ENCODE measurements around the gene FYCO1. TPM values are rescaled to one million over a fixed set of nuclear protein-coding genes. Genes with fewer than 3 reads are reported as not detected.

FYCO1 gene
- polyA plus RNA-seq, 2 of the 4 experiments (the other 2 are of a cell fraction) = 3.7 to 4.4 TPM

- TF ChIP-seq USF2 (IDR thresholded peaks at IDR 0.05) (no peak), RNF2 (IDR thresholded peaks at IDR 0.05; ENCODE audit: borderline replicate concordance, low read depth) (no peak), TP53 (CRISPR knock-in tag; IDR thresholded peaks at IDR 0.05) (no peak), ZFP36 (IDR thresholded peaks at IDR 0.05; ENCODE audit: borderline replicate concordance, partially characterized antibody) (no peak), FOSL2 (IDR thresholded peaks at IDR 0.05) (no peak), FOSL2 (CRISPR knock-in tag; IDR thresholded peaks at IDR 0.05) (no peak)
- TF ChIP-seq, protein P1, sequence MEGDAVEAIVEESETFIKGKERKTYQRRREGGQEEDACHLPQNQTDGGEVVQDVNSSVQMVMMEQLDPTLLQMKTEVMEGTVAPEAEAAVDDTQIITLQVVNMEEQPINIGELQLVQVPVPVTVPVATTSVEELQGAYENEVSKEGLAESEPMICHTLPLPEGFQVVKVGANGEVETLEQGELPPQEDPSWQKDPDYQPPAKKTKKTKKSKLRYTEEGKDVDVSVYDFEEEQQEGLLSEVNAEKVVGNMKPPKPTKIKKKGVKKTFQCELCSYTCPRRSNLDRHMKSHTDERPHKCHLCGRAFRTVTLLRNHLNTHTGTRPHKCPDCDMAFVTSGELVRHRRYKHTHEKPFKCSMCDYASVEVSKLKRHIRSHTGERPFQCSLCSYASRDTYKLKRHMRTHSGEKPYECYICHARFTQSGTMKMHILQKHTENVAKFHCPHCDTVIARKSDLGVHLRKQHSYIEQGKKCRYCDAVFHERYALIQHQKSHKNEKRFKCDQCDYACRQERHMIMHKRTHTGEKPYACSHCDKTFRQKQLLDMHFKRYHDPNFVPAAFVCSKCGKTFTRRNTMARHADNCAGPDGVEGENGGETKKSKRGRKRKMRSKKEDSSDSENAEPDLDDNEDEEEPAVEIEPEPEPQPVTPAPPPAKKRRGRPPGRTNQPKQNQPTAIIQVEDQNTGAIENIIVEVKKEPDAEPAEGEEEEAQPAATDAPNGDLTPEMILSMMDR (IDR thresholded peaks at IDR 0.05) = no peak
Measured at GRCh38 chr3:45906681-45907407, 88.8 kb downstream of the FYCO1 start (continued).

GRCh38 chr3:45905755-45906154, 89.9 kb downstream of the FYCO1 start:
- ATAC-seq (no peak), FAIRE-seq (no peak), DNase-seq (ENCODE audit: low read depth in 1 of 2, low spot score in 1 of 2) (no peak)
- ChIA-PET POLR2A (no interaction called here), CTCF (interaction anchor here (0.9 kb wide), 1 partner anchor 33 kb away, joined by 3 read pairs; no protein-coding TSS in a partner anchor)
- H3K4me2 ChIP-seq = no peak overlapping the region
- no peak overlapping the region for H3K4me3 ChIP-seq
- 32% methylated on average over 2 of the region's 3 CpGs for WGBS (ENCODE audit: missing lambda C conversion rate)
- TF ChIP-seq, protein P2, sequence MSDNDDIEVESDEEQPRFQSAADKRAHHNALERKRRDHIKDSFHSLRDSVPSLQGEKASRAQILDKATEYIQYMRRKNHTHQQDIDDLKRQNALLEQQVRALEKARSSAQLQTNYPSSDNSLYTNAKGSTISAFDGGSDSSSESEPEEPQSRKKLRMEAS (IDR thresholded peaks at IDR 0.05) = no peak
- TF ChIP-seq HES2 (IDR thresholded peaks at IDR 0.05) (no peak), ZFP36 (IDR thresholded peaks at IDR 0.05; ENCODE audit: borderline replicate concordance, partially characterized antibody) (no peak), CHD4 (IDR thresholded peaks at IDR 0.05; ENCODE audit: borderline replicate concordance) (no peak), GATA3 (IDR thresholded peaks at IDR 0.05; ENCODE audit: borderline replicate concordance) (no peak), KDM1A (IDR thresholded peaks at IDR 0.05; ENCODE audit: low read depth) (no peak), RAD21 (conservative IDR thresholded peaks at IDR 0.05 in 1 of 2, IDR thresholded peaks at IDR 0.05 in 1 of 2) (no peak), EHF (CRISPR knock-in tag; IDR thresholded peaks at IDR 0.05) (no peak)
- H3K4me1 ChIP-seq = no peaks in the 10 kb centered on the region
- no peak overlapping the region for H3K27ac ChIP-seq
- no peaks in the 10 kb centered on the region for H3K9me3 ChIP-seq

DNA sequence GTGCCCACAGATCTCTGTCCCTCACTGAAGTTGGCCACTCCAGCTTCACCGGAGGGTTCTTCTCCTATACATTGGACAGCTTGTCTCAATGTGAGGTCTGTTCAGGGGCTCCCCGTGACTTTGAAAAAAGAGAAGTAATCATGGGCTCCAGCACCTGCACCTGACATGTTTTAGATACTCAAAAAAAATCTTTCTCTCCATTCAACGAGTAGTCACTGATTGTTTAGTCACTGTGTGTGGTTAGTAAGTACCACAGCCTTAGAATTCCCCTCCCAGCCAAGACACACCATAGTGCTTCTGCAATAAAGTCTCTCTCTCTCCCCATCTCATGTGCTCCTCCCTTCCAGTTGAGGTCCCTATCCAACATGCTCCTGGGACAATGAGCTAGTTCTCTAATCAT, 90.7 kb downstream of the FYCO1 start:
- FAIRE-seq (no peak), ATAC-seq (no peak), DNase-seq (ENCODE audit: low read depth in 1 of 2, low spot score in 1 of 2) (no peak)

More for the DNA sequence above, 90.7 kb downstream of the FYCO1 start:
- no peaks in the 10 kb centered on the region for H3K4me1 ChIP-seq
- no peak overlapping the region for H3K4me2 ChIP-seq
- POLR2A ChIA-PET = no interaction called here
- H3K27ac ChIP-seq = no peak overlapping the region
- TF ChIP-seq KDM1A (IDR thresholded peaks at IDR 0.05; ENCODE audit: low read depth) (no peak), RARB (CRISPR knock-in tag; IDR thresholded peaks at IDR 0.05) (no peak), NFE2L2 (conservative IDR thresholded peaks at IDR 0.05; ENCODE audit: low read length) (no peak), KDM5A (IDR thresholded peaks at IDR 0.05) (no peak), NR3C1 (IDR thresholded peaks at IDR 0.05) (no peak)
- TF ChIP-seq, protein P3, sequence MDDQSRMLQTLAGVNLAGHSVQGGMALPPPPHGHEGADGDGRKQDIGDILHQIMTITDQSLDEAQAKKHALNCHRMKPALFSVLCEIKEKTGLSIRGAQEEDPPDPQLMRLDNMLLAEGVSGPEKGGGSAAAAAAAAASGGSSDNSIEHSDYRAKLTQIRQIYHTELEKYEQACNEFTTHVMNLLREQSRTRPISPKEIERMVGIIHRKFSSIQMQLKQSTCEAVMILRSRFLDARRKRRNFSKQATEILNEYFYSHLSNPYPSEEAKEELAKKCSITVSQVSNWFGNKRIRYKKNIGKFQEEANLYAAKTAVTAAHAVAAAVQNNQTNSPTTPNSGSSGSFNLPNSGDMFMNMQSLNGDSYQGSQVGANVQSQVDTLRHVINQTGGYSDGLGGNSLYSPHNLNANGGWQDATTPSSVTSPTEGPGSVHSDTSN (IDR thresholded peaks at IDR 0.05) = no peak
- 55% methylated on average over 3 of the region's 3 CpGs for WGBS (ENCODE audit: missing lambda C conversion rate)
- no peak overlapping the region for H3K4me3 ChIP-seq
- H3K9me3 ChIP-seq = no peaks in the 10 kb centered on the region
- CTCF ChIA-PET = interaction anchor here (1.0 to 1.2 kb wide), 2 partner anchors 33 to 144 kb away, joined by 3 read pairs; no protein-coding TSS in a partner anchor

Data from A549 (cell line).